LNCaP clone FGC (cell line): Measurements from ENCODE around the gene EMD.

ENCODE experiments used
- DNase-seq: peaks from one replicate; pipeline ENCODE4 v3.0.0-alpha.2; 2011; ENCODE audit warnings: low read depth
- H3K4me3 ChIP-seq: 2 replicates; pipeline ENCODE4 v1.5.1; 2011; ENCODE audit warnings: mild to moderate bottlenecking, low read depth, low read length, control low read depth
- CTCF ChIP-seq: IDR thresholded peaks from 2 replicates; pipeline ENCODE4 v1.5.1; 2012; ENCODE audit warnings: mild to moderate bottlenecking; ENCODE audit not compliant: control insufficient read depth, insufficient read depth; ENCODE audit errors: extremely low read depth

Gene EMD

DNA sequence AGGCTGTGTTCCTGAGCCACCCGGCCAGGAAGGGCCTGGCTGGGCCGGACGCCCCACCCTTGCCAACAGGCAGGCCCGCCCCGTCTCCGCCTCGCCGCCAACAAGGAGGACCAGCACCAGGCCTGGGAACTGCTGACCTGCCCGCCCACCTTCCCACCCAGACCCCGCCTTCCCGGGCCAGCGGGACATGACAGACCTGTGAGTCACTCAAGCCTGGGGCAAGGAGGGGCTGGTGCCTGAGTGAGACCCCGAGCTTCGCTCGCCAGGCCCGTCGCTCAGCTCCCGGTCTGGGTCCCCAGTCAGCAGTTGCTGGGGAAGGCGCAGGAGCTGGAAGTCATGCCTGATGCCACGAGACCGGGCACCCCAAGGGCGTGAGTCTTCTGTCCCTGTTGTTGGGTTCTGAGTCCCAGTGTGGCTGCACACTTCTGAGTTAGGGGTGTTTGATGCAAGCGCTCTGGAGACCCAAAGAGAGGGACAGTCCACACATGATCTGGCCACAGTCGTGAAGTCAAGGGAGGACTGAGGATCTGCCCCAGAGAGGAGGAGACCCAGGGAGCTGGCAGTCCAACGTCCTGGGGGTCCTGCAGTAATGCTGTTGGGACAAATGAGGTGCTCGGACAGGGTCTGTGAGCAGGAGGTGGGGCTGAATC lies 30.3 kb downstream of the EMD start, which contains the start of gene DNASE1L1:
TSS of gene DNASE1L1 (minus strand) at position 33 of the 650 bp plus-strand sequence. CDS start 3,686 bp downstream, outside the sequence.
- no peak for DNase-seq
- no peak for TF ChIP-seq CTCF
- H3K4me3 ChIP-seq, result no peak within 1 kb of the TSS

- no peak for TF ChIP-seq CTCF
- DNase-seq, result no peak
Observed at GRCh38 chrX:154411981-154412340, 32.9 kb downstream of the EMD start.

GRCh38 chrX:154412468-154412867 lies 33.4 kb downstream of the EMD start:
- no peak for TF ChIP-seq CTCF
- no peak for DNase-seq
- peak overlapping the region; percentile 74 for H3K4me3 ChIP-seq

More at GRCh38 chrX:154411981-154412340, 32.9 kb downstream of the EMD start:
- peak overlapping the region; percentile 74 for H3K4me3 ChIP-seq

DNA sequence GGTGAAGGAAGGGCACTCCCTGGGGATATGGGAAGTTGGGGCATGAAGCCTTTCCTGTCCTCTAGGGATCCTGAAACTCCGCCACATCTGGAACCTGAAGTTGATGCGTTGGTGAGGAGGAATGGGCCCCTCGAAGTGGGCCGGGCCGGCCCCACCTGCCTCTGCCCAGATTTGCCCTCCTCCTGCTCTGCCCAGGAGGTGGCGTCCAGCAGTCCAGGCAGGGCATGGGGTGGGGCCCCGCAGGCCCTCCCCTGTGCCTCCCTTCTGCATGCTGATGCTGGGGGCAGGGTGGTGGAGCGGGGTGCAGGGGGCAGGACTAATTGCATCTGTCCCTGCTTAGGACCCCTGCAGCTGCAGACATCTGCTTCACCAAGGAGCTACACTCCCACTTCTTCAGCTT lies 34.0 kb downstream of the EMD start:
- no peak for DNase-seq
- H3K4me3 ChIP-seq, result no peak overlapping the region
- TF ChIP-seq CTCF, result no peak

- no peak overlapping the region for H3K4me3 ChIP-seq
- DNase-seq, result no peak
- no peak for TF ChIP-seq CTCF
Observed at GRCh38 chrX:154417157-154417556, 38.1 kb downstream of the EMD start.

DNA sequence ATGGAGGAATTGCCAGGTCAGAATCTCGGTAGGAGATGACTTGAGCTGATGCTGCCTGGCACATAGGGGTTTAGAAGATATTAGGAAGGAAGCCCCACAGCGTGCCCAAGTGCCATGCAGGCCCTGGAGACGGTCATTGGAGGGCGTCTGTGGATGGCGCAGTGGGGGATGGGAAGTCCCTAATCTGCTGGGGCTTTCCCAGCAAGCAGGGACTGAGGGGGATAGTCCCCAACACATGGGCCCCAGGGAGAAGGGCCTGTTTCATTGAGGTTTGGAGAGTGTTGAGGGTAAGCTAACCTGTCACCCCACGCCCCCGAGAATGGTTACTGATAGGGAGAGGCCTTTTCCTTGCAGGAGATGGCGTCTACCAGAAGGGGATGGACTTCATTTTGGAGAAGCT lies 40.1 kb downstream of the EMD start:
- no peak for DNase-seq
- TF ChIP-seq CTCF, result no peak
- no peak overlapping the region for H3K4me3 ChIP-seq

GRCh38 chrX:154419688-154420401 lies 40.8 kb downstream of the EMD start:
- no peak for DNase-seq
- no peak overlapping the region for H3K4me3 ChIP-seq
- no peak for TF ChIP-seq CTCF
